ENCODE measurements around the gene CMTM4. TPM values are rescaled to one million over a fixed set of nuclear protein-coding genes. Genes with fewer than 3 reads are reported as not detected.

The CMTM4 gene
- total RNA-seq, 1 donor: 13.3 TPM

- H3K4me3 ChIP-seq (ENCODE audit: low read depth, low read length): no peak within 1 kb of the TSS
- no peak for DNase-seq (ENCODE audit: low read depth)
- no peak for TF ChIP-seq CTCF (IDR thresholded peaks at IDR 0.05; ENCODE audit: insufficient read depth, low read length)
These were observed 117.7 kb downstream of the CMTM4 start, which contains the start of gene CMTM2 for GRCh38 chr16:66578651-66579531. CMTM2 (plus strand) TSS chr16:66579463; CDS start chr16:66579608, 145 bp downstream.

DNA sequence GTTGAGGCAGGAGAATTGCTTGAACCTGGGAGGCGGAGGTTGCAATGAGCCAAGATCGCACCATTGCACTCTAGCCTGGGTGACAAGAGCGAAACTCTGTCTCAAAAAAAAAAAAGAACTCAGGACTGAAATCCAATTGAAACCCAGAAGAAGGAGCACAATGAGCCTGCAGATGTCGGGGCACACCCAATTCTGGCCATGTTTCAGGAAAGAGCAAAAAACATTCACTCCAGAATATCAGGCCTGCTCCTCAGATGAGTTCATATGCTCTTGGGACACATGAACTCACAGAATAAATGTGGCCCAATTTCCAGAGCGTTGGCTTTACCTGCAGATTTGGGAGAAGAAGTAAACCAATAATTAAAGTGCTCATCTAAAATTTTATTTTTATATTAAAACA is 120.2 kb downstream of the CMTM4 start:
- no peak overlapping the region for H3K4me3 ChIP-seq (ENCODE audit: low read depth, low read length)
- peak; percentile 73 for DNase-seq (ENCODE audit: low read depth)

GRCh38 chr16:66575060-66575459 is 121.5 kb downstream of the CMTM4 start:
- no peak for TF ChIP-seq CTCF (IDR thresholded peaks at IDR 0.05; ENCODE audit: insufficient read depth, low read length)
- DNase-seq (ENCODE audit: low read depth): no peak
- H3K4me3 ChIP-seq (ENCODE audit: low read depth, low read length): no peak overlapping the region

More for the DNA sequence above, 120.2 kb downstream of the CMTM4 start:
- no peak for TF ChIP-seq CTCF (IDR thresholded peaks at IDR 0.05; ENCODE audit: insufficient read depth, low read length)

DNA sequence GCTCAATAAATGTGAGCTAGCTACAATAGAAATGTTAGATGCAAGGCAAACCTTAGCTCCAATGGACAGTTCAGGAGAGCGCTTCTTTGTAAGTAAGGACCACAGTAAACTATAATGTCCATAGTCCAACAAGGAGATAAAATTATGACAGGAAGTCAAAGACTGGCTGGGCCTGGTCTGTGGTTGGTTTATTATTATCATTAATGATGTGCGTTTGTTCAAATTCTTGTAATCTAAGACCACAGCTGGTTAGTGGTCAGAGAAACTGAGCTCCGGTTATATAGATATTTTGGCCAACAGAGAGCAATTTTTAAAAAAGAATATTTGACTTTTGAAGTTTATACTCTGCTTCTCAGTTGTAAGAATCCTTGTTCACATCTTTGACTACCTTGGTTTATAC is 122.0 kb downstream of the CMTM4 start:
- no peak overlapping the region for H3K4me3 ChIP-seq (ENCODE audit: low read depth, low read length)
- no peak for DNase-seq (ENCODE audit: low read depth)
- TF ChIP-seq CTCF (IDR thresholded peaks at IDR 0.05; ENCODE audit: insufficient read depth, low read length): no peak

GRCh38 chr16:66574081-66574480 is 122.5 kb downstream of the CMTM4 start:
- DNase-seq (ENCODE audit: low read depth): no peak
- no peak for TF ChIP-seq CTCF (IDR thresholded peaks at IDR 0.05; ENCODE audit: insufficient read depth, low read length)
- H3K4me3 ChIP-seq (ENCODE audit: low read depth, low read length): no peak overlapping the region

DNA sequence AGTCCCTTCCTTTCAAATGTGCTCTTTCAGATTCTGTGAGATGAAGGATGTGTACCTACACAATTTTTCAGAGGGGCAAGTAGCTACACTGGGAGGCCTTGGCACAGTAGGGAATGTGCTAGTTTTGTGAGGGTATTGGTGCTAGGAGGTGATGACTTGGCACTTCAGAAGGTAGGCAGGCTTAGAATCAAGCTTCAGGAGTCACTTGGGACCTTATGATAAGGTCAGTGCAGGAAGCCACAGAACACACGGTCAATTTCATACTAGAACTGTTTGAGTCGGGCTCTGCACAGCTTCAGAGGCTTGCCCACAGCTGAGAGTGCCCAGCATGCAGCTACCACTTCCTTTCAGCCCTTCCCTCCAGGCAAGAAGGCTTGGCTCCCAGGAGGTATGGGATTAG is 124.2 kb downstream of the CMTM4 start:
- TF ChIP-seq CTCF (IDR thresholded peaks at IDR 0.05; ENCODE audit: insufficient read depth, low read length): no peak
- H3K4me3 ChIP-seq (ENCODE audit: low read depth, low read length): no peak overlapping the region
- no peak for DNase-seq (ENCODE audit: low read depth)
